ENCODE results near the gene ZNF3.

The ZNF3 gene

GRCh38 chr7:100126239-100126930, 44.9 kb upstream of the ZNF3 start:
- DNase-seq (ENCODE audit: low spot score), result no peak
- ChIA-PET CTCF (interaction anchor here (0.7 kb wide), 2 partner anchors 30 to 213 kb away, joined by 3 to 5 read pairs; no protein-coding TSS in a partner anchor), POLR2A (ENCODE audit: low non-redundant PET) (interaction anchor here (0.7 kb wide), 1 partner anchor 751 kb away, joined by 3 read pairs; no protein-coding TSS in a partner anchor)
- no peak for TF ChIP-seq CTCF (conservative IDR thresholded peaks at IDR 0.05; ENCODE audit: low read depth)
- H3K27ac ChIP-seq, result peak overlapping the region; percentile 99

- POLR2A ChIA-PET (ENCODE audit: low non-redundant PET), result interaction anchor here (0.6 to 1.1 kb wide), 5 partner anchors 10 to 310 kb away, joined by 3 to 10 read pairs (median 5); partner anchors contain the start of gene LAMTOR4
- no peak for DNase-seq (ENCODE audit: low spot score)
- H3K27ac ChIP-seq, result peak overlapping the region; percentile 99
- CTCF ChIA-PET, result no interaction called here
- TF ChIP-seq CTCF (conservative IDR thresholded peaks at IDR 0.05; ENCODE audit: low read depth), result no peak
These were observed 43.0 kb upstream of the ZNF3 start for GRCh38 chr7:100124301-100125230.

GRCh38 chr7:100122568-100122967, 41.0 kb upstream of the ZNF3 start:
- DNase-seq (ENCODE audit: low spot score), result no peak
- TF ChIP-seq CTCF (conservative IDR thresholded peaks at IDR 0.05; ENCODE audit: low read depth), result no peak
- ChIA-PET POLR2A (ENCODE audit: low non-redundant PET) (no interaction called here), CTCF (interaction anchor here (0.6 kb wide), 1 partner anchor 194 kb away, joined by 3 read pairs; no protein-coding TSS in a partner anchor)
- H3K27ac ChIP-seq, result peak overlapping the region; percentile 39

GRCh38 chr7:100122067-100122466, 40.5 kb upstream of the ZNF3 start:
- H3K27ac ChIP-seq, result peak overlapping the region; percentile 39
- TF ChIP-seq CTCF (conservative IDR thresholded peaks at IDR 0.05; ENCODE audit: low read depth), result no peak
- no peak for DNase-seq (ENCODE audit: low spot score)
- POLR2A ChIA-PET (ENCODE audit: low non-redundant PET), result no interaction called here
- CTCF ChIA-PET, result interaction anchor here (0.6 kb wide), 1 partner anchor 193 kb away, joined by 3 read pairs; no protein-coding TSS in a partner anchor

GRCh38 chr7:100120733-100121036, 39.2 kb upstream of the ZNF3 start:
- no peak for TF ChIP-seq CTCF (conservative IDR thresholded peaks at IDR 0.05; ENCODE audit: low read depth)
- H3K27ac ChIP-seq, result peak overlapping the region; percentile 88
- ChIA-PET POLR2A (ENCODE audit: low non-redundant PET) (no interaction called here), CTCF (no interaction called here)
- DNase-seq (ENCODE audit: low spot score), result no peak

GRCh38 chr7:100119970-100120732, 38.6 kb upstream of the ZNF3 start:
- H3K27ac ChIP-seq, result peak overlapping the region; percentile 88
- CTCF ChIA-PET, result no interaction called here
- POLR2A ChIA-PET (ENCODE audit: low non-redundant PET), result interaction anchor here (0.9 kb wide), 1 partner anchor 19 kb away, joined by 3 read pairs; the partner anchor contains the start of genes AP4M1 and MCM7
- DNase-seq (ENCODE audit: low spot score), result peak; percentile 68
- TF ChIP-seq CTCF (conservative IDR thresholded peaks at IDR 0.05; ENCODE audit: low read depth), result no peak

All from RWPE1 (cell line).